ENCODE data around the gene ACTN4.

Gene ACTN4

GRCh38 chr19:38662537-38663155, 15.2 kb downstream of the ACTN4 start:
- no peak for DNase-seq

GRCh38 chr19:38663156-38663651, 15.8 kb downstream of the ACTN4 start:
- no peak for DNase-seq

- DNase-seq: no peak
These were observed 16.6 kb downstream of the ACTN4 start for GRCh38 chr19:38663957-38664502.

- no peak for DNase-seq
These were observed 17.2 kb downstream of the ACTN4 start for GRCh38 chr19:38664503-38665211.

- DNase-seq: no peak
These were observed 17.9 kb downstream of the ACTN4 start for GRCh38 chr19:38665219-38665931.

- no peak for DNase-seq
These were observed 18.7 kb downstream of the ACTN4 start for GRCh38 chr19:38665950-38666662.

GRCh38 chr19:38666663-38667511, 19.4 kb downstream of the ACTN4 start:
- peak in 1 of 2 experiments; percentile 20 for DNase-seq

GRCh38 chr19:38667661-38668171, 20.3 kb downstream of the ACTN4 start:
- no peak for DNase-seq

GRCh38 chr19:38669552-38669951, 22.1 kb downstream of the ACTN4 start:
- DNase-seq: peak in 1 of 2 experiments; percentile 23

GRCh38 chr19:38670921-38671398, 23.5 kb downstream of the ACTN4 start:
- DNase-seq: no peak

GRCh38 chr19:38671654-38672053, 24.2 kb downstream of the ACTN4 start:
- no peak for DNase-seq

- DNase-seq: no peak
These were observed 25.6 kb downstream of the ACTN4 start for GRCh38 chr19:38673030-38673429.

GRCh38 chr19:38674388-38675171, 27.1 kb downstream of the ACTN4 start:
- DNase-seq: no peak

GRCh38 chr19:38675611-38676010, 28.2 kb downstream of the ACTN4 start:
- no peak for DNase-seq

- no peak for DNase-seq
These were observed 28.8 kb downstream of the ACTN4 start for GRCh38 chr19:38676023-38676877.

GRCh38 chr19:38676878-38677646, 29.6 kb downstream of the ACTN4 start:
- DNase-seq: no peak

- no peak for DNase-seq
These were observed 30.9 kb downstream of the ACTN4 start for GRCh38 chr19:38678217-38678890.

- no peak for DNase-seq
These were observed 31.5 kb downstream of the ACTN4 start for GRCh38 chr19:38678891-38679494.
